ENCODE data around the gene SMARCA1. TPM values are rescaled to one million over a fixed set of nuclear protein-coding genes. Genes with fewer than 3 reads are reported as not detected.
A peak's percentile ranks its signal among the peaks of the same experiment; 100 is the strongest.

The SMARCA1 gene
- total RNA-seq, 2 experiments from 2014 or later = 0.36 to 0.44 TPM

GRCh38 chrX:129522184-129523078 is 859 bp downstream of the SMARCA1 start:
- CTCF ChIA-PET = interaction anchor here (0.6 kb wide), 1 partner anchor 22 kb away, joined by 4 read pairs; no protein-coding TSS in a partner anchor
- H3K4me3 Mint-ChIP-seq = peak overlapping the region; percentile 81
- intact Hi-C loops (cut with micrococcal nuclease) = loop anchor here (2.0 kb wide), 1 partner anchor 18 kb away; the partner anchor contains the start of gene OCRL
- H3K36me3 Mint-ChIP-seq (ENCODE audit: low read depth) = no peaks in the 10 kb centered on the region
- peaks cover 3% of the 10 kb centered on the region for H3K4me1 Mint-ChIP-seq (ENCODE audit: low read depth)
- H3K27me3 Mint-ChIP-seq (ENCODE audit: low read depth) = no peaks in the 10 kb centered on the region
- H3K9me3 Mint-ChIP-seq = no peaks in the 10 kb centered on the region
- H3K27ac Mint-ChIP-seq = no peak overlapping the region
- DNase-seq = peak; percentile 12

DNA sequence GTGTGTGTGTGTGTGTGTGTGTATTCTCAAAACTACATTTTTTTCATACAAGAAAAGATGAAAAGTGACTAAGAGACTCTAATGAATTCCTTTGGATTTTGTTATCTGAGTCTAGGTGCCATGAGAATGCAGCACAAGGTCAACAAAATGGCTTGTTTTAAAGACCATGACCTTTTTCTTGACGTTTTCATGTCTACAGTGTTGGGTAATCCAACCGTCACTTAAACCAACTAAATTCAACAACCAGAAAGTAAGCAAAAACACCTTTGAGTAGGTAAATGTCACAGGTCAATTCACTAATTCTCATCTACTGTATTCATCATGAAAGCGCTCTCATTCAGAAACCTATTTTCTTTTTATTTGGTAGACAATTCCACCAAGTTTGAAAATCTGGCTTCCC is 3.1 kb downstream of the SMARCA1 start:
- H3K27ac Mint-ChIP-seq = no peak overlapping the region
- no peaks in the 10 kb centered on the region for H3K9me3 Mint-ChIP-seq
- no peak overlapping the region for H3K4me3 Mint-ChIP-seq
- H3K36me3 Mint-ChIP-seq (ENCODE audit: low read depth) = no peaks in the 10 kb centered on the region
- intact Hi-C loops (cut with micrococcal nuclease) = no loop called here
- peaks cover 3% of the 10 kb centered on the region for H3K4me1 Mint-ChIP-seq (ENCODE audit: low read depth)
- CTCF ChIA-PET = no interaction called here
- no peaks in the 10 kb centered on the region for H3K27me3 Mint-ChIP-seq (ENCODE audit: low read depth)
- no peak for DNase-seq

- no peak overlapping the region for H3K27ac Mint-ChIP-seq
- no peaks in the 10 kb centered on the region for H3K27me3 Mint-ChIP-seq (ENCODE audit: low read depth)
- CTCF ChIA-PET = no interaction called here
Measured at GRCh38 chrX:129516402-129516801, 6.9 kb downstream of the SMARCA1 start.

GRCh38 chrX:129512409-129512808 is 10.9 kb downstream of the SMARCA1 start:
- intact Hi-C loops (cut with micrococcal nuclease) = no loop called here
- Mint-ChIP-seq H3K4me3 (no peak overlapping the region), H3K4me1 (ENCODE audit: low read depth) (no peaks in the 10 kb centered on the region), H3K36me3 (ENCODE audit: low read depth) (no peaks in the 10 kb centered on the region), H3K27ac (no peak overlapping the region), H3K27me3 (ENCODE audit: low read depth) (no peaks in the 10 kb centered on the region), H3K9me3 (no peaks in the 10 kb centered on the region)
- CTCF ChIA-PET = no interaction called here
- DNase-seq = no peak

More at GRCh38 chrX:129516402-129516801, 6.9 kb downstream of the SMARCA1 start:
- intact Hi-C loops (cut with micrococcal nuclease) = no loop called here
- no peak for DNase-seq
- Mint-ChIP-seq H3K9me3 (no peaks in the 10 kb centered on the region), H3K4me3 (no peak overlapping the region), H3K36me3 (ENCODE audit: low read depth) (no peaks in the 10 kb centered on the region), H3K4me1 (ENCODE audit: low read depth) (no peaks in the 10 kb centered on the region)

GRCh38 chrX:129511689-129512088 is 11.6 kb downstream of the SMARCA1 start:
- Mint-ChIP-seq H3K4me1 (ENCODE audit: low read depth) (no peaks in the 10 kb centered on the region), H3K27ac (no peak overlapping the region), H3K9me3 (no peaks in the 10 kb centered on the region), H3K36me3 (ENCODE audit: low read depth) (no peaks in the 10 kb centered on the region), H3K27me3 (ENCODE audit: low read depth) (no peaks in the 10 kb centered on the region), H3K4me3 (no peak overlapping the region)
- intact Hi-C loops (cut with micrococcal nuclease) = no loop called here
- CTCF ChIA-PET = no interaction called here
- no peak for DNase-seq

DNA sequence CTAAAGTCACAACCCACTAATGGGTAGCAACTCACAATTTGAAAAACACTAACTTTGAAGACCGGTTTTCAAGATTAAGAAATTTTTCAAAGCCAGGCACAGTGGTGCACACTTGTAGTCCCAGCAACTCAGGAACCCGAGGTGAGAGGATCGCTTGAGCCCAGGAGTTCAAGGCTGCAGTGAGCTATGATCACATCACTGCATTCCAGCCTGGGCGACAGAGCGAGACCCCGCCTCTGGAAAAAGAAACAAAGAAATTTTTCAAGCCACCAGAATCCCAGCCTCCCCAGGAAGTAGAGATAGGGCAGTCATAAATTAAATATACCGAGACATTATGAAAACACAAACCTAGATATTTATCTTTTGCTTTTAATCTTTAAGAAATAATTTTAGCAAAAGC is 13.0 kb downstream of the SMARCA1 start:
- Mint-ChIP-seq H3K4me1 (ENCODE audit: low read depth) (no peaks in the 10 kb centered on the region), H3K9me3 (no peaks in the 10 kb centered on the region), H3K27me3 (ENCODE audit: low read depth) (no peaks in the 10 kb centered on the region), H3K36me3 (ENCODE audit: low read depth) (no peaks in the 10 kb centered on the region), H3K27ac (no peak overlapping the region), H3K4me3 (no peak overlapping the region)
- no peak for DNase-seq
- CTCF ChIA-PET = no interaction called here
- intact Hi-C loops (cut with micrococcal nuclease) = no loop called here

DNA sequence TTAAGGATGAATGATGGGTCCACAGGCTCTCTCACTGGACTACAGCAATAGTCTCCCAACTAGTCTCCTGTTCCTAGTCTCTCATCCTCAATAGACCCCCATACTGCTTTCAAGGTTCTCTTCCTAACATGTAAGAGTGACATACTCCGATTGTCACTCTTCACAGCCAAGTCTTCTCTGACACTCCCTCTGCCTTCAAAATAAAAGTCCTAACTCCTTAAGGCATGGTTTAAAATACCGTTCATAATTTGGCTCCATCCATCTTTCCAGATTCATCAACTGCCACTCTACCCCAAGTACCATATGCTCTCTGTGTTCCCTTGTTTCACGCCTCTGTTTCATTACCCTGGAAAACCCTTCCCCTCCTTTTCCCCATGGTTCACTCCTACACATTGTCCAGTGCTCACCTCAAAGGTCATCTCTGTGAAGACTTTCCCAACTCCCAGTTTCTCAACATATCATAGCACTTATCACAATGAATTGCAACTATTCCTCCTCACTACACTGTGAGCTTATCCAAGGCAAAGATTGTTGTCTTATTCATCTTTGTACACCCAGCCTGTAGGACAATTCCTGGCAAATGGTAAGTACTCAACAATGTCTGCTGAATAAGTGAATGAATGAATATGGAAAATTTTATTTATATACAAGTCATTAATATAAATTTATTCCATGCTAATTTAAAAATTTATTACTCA is 26.0 kb downstream of the SMARCA1 start:
- Mint-ChIP-seq H3K4me1 (ENCODE audit: low read depth) (no peaks in the 10 kb centered on the region), H3K27ac (no peak overlapping the region), H3K4me3 (no peak overlapping the region), H3K9me3 (no peaks in the 10 kb centered on the region), H3K36me3 (ENCODE audit: low read depth) (no peaks in the 10 kb centered on the region), H3K27me3 (ENCODE audit: low read depth) (no peaks in the 10 kb centered on the region)
- CTCF ChIA-PET = no interaction called here
- intact Hi-C loops (cut with micrococcal nuclease) = no loop called here
- no peak for DNase-seq

DNA sequence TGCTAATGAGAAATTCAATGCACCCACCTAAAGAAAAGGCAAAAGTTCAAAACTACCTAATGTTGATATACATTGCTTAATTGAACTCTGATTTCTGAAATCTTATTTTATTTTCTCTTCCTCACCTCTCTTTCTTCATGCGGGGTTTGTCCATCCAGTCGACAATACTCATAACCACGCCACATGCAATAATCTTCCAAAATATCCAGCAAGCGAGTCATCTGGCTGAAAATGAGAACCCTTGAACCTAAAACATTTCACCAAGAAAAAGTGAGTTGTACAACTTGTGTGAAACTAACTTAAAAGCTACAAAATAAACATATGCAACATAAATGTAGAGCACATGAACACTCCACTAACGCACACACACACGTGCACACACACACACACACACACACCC is 26.7 kb downstream of the SMARCA1 start:
- Mint-ChIP-seq H3K27me3 (ENCODE audit: low read depth) (no peaks in the 10 kb centered on the region), H3K36me3 (ENCODE audit: low read depth) (no peaks in the 10 kb centered on the region), H3K4me3 (no peak overlapping the region), H3K9me3 (no peaks in the 10 kb centered on the region), H3K4me1 (ENCODE audit: low read depth) (no peaks in the 10 kb centered on the region), H3K27ac (no peak overlapping the region)
- CTCF ChIA-PET = no interaction called here
- intact Hi-C loops (cut with micrococcal nuclease) = no loop called here
- DNase-seq = no peak

DNA sequence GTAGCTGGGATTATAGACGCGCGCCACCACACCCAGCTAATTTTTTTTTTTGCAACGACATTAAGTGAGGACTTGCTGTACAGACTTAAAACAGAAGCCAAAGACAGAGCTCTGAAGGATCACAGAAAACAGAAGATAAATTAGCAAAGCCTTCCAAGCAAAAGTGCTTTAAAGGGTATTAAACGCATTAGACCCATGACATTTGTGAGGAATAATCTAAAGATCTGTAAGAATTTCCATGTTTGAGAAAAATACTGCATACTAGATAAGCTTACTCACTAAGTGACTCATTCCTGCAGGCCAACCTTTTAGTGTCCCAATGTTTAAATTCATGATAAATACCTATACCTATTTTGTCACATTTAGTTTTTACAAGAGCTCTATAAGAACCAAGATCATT is 27.4 kb downstream of the SMARCA1 start:
- no peaks in the 10 kb centered on the region for H3K36me3 Mint-ChIP-seq (ENCODE audit: low read depth)
- H3K27me3 Mint-ChIP-seq (ENCODE audit: low read depth) = no peaks in the 10 kb centered on the region
- CTCF ChIA-PET = no interaction called here
- H3K27ac Mint-ChIP-seq = no peak overlapping the region
- H3K9me3 Mint-ChIP-seq = no peaks in the 10 kb centered on the region
- intact Hi-C loops (cut with micrococcal nuclease) = no loop called here
- no peak for DNase-seq
- H3K4me1 Mint-ChIP-seq (ENCODE audit: low read depth) = no peaks in the 10 kb centered on the region
- no peak overlapping the region for H3K4me3 Mint-ChIP-seq

DNA sequence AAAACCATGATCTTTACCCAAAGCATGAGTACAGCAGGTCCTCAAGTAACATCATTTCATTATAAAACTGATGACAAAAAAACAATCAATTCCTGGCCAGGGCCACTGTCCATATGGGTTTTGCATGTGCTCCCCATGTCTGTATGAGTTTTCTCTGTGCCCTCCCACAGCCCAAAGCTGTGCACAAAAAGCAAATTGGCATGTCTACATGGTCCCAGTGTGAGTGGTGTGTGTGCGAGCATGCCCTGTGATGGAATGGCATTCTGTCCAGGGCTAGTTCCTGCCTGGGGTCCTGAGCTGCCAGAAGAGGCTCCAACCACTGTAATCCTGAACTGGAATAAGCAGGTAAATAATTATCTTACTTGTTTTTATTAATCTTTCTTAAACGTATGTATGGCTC is 28.4 kb downstream of the SMARCA1 start:
- Mint-ChIP-seq H3K9me3 (no peaks in the 10 kb centered on the region), H3K27me3 (ENCODE audit: low read depth) (no peaks in the 10 kb centered on the region), H3K27ac (no peak overlapping the region), H3K4me3 (no peak overlapping the region), H3K4me1 (ENCODE audit: low read depth) (no peaks in the 10 kb centered on the region), H3K36me3 (ENCODE audit: low read depth) (no peaks in the 10 kb centered on the region)
- DNase-seq = no peak
- CTCF ChIA-PET = no interaction called here
- intact Hi-C loops (cut with micrococcal nuclease) = no loop called here

- intact Hi-C loops (cut with micrococcal nuclease) = no loop called here
- no peaks in the 10 kb centered on the region for H3K9me3 Mint-ChIP-seq
- no peaks in the 10 kb centered on the region for H3K36me3 Mint-ChIP-seq (ENCODE audit: low read depth)
- DNase-seq = no peak
- no peak overlapping the region for H3K27ac Mint-ChIP-seq
- no peak overlapping the region for H3K4me3 Mint-ChIP-seq
- no peaks in the 10 kb centered on the region for H3K27me3 Mint-ChIP-seq (ENCODE audit: low read depth)
- H3K4me1 Mint-ChIP-seq (ENCODE audit: low read depth) = no peaks in the 10 kb centered on the region
- CTCF ChIA-PET = no interaction called here
Measured at GRCh38 chrX:129493643-129494042, 29.6 kb downstream of the SMARCA1 start.

GRCh38 chrX:129490330-129490729 is 33.0 kb downstream of the SMARCA1 start:
- no peaks in the 10 kb centered on the region for H3K4me1 Mint-ChIP-seq (ENCODE audit: low read depth)
- intact Hi-C loops (cut with micrococcal nuclease) = no loop called here
- H3K27ac Mint-ChIP-seq = no peak overlapping the region
- no peaks in the 10 kb centered on the region for H3K27me3 Mint-ChIP-seq (ENCODE audit: low read depth)
- CTCF ChIA-PET = no interaction called here
- H3K9me3 Mint-ChIP-seq = no peaks in the 10 kb centered on the region
- no peak overlapping the region for H3K4me3 Mint-ChIP-seq
- no peaks in the 10 kb centered on the region for H3K36me3 Mint-ChIP-seq (ENCODE audit: low read depth)
- no peak for DNase-seq

DNA sequence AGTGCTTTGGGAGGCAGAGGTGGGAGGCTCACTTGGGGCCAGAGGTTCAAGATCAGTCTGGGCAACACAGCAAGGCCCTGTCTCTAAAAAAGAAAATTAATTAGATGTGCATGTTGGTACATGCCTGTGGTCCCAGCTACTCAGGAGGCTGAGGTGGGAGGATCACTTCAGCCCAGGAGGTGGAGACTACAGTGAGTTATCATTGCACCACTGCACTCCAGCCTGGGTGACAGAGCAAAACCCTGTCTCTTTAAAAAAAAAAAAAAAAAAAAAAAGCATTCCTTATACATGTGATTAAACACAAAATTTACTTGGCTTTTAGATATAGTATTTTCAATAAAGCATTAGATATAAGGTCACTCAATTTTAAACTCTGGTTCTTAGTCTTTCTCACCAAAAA is 34.9 kb downstream of the SMARCA1 start:
- CTCF ChIA-PET = interaction anchor here (0.6 kb wide), 1 partner anchor 1843 kb away, joined by 3 read pairs; no protein-coding TSS in a partner anchor
- H3K4me3 Mint-ChIP-seq = no peak overlapping the region
- H3K9me3 Mint-ChIP-seq = no peaks in the 10 kb centered on the region
- H3K27me3 Mint-ChIP-seq (ENCODE audit: low read depth) = no peaks in the 10 kb centered on the region
- no peak for DNase-seq
- no peak overlapping the region for H3K27ac Mint-ChIP-seq
- H3K36me3 Mint-ChIP-seq (ENCODE audit: low read depth) = no peaks in the 10 kb centered on the region
- intact Hi-C loops (cut with micrococcal nuclease) = no loop called here
- H3K4me1 Mint-ChIP-seq (ENCODE audit: low read depth) = no peaks in the 10 kb centered on the region

Measured in activated naive CD4-positive, alpha-beta T cell treated with anti-CD3 and anti-CD28 coated beads for 36 hours (primary cell).